CD8-positive, alpha-beta memory T cell (primary cell): ENCODE measurements around the gene IL6. TPM values are rescaled to one million over a fixed set of nuclear protein-coding genes. Genes with fewer than 3 reads are reported as not detected.
"Not testable (repeated sequence)": the region's sequence is repeated elsewhere in the genome, so short reads cannot be mapped to it uniquely, and the experiment has no call there.

Source experiments
- CTCF ChIA-PET: fragments of 350-600 bp; sonication (Branson Sonifier 250); formaldehyde crosslinking; loops from one replicate; lab custom pipeline; 2021; ENCODE audit warnings: antibody characterized with exemption; lab: Charles Lee
- POLR2A ChIA-PET: fragments of 350-600 bp; sonication (Branson Sonifier 250); formaldehyde crosslinking; loops from one replicate; lab custom pipeline; 2021; ENCODE audit warnings: antibody characterized with exemption; lab: Charles Lee
- DNase-seq, 5 donors: peaks; one replicate each; pipeline versions ENCODE4 v3.0.0 to v3.0.0-alpha.2; 2020 to 2022; ENCODE audit warnings: mixed read lengths in 1 of 5
- H3K27ac ChIP-seq: one replicate; pipeline ENCODE4 v1.7.0; 2013; ENCODE audit warnings: low read depth, mild to moderate bottlenecking, low read length, moderate library complexity
- H3K27me3 ChIP-seq: 2 replicates; pipeline ENCODE4 v1.7.0; 2013; ENCODE audit warnings: low read length, mild to moderate bottlenecking; ENCODE audit not compliant: insufficient read depth, poor library complexity, severe bottlenecking
- H3K36me3 ChIP-seq: 2 replicates; pipeline ENCODE4 v1.7.0; 2013; ENCODE audit warnings: mild to moderate bottlenecking, low read length, moderate library complexity; ENCODE audit not compliant: insufficient read depth
- H3K4me1 ChIP-seq: 2 replicates; pipeline ENCODE4 v1.7.0; 2013; ENCODE audit warnings: mild to moderate bottlenecking, low read length, moderate library complexity; ENCODE audit not compliant: insufficient read depth
- H3K4me3 ChIP-seq: 2 replicates; pipeline ENCODE4 v1.7.0; 2013; ENCODE audit warnings: mild to moderate bottlenecking, low read length
- H3K9me3 ChIP-seq: 2 replicates; pipeline ENCODE4 v1.7.0; 2013; ENCODE audit warnings: mild to moderate bottlenecking, low read length
- H3K27ac Mint-ChIP-seq, 8 donors: one replicate each; pipeline ENCODE4 v1.8.0; 2020 to 2021; ENCODE audit warnings: mixed read lengths in 8 of 8, mild to moderate bottlenecking in 6 of 8, inconsistent platforms in 3 of 8, moderate library complexity in 3 of 8
- H3K27me3 Mint-ChIP-seq, 2 donors: one replicate each; pipeline ENCODE4 v1.8.0; 2020 to 2021; ENCODE audit warnings: mixed read lengths in 2 of 2, mild to moderate bottlenecking in 1 of 2, moderate library complexity in 1 of 2
- H3K36me3 Mint-ChIP-seq, 3 donors: one replicate each; pipeline ENCODE4 v1.8.0; 2020 to 2021; ENCODE audit warnings: mixed read lengths in 3 of 3, inconsistent platforms in 1 of 3, mild to moderate bottlenecking in 1 of 3
- H3K4me1 Mint-ChIP-seq, 3 donors: one replicate each; pipeline ENCODE4 v1.8.0; 2020 to 2021; ENCODE audit warnings: mixed read lengths in 3 of 3, inconsistent platforms in 1 of 3, mild to moderate bottlenecking in 1 of 3
- H3K4me3 Mint-ChIP-seq, 7 donors: one replicate each; pipeline ENCODE4 v1.8.0; 2020 to 2021; ENCODE audit warnings: mixed read lengths in 7 of 7, mild to moderate bottlenecking in 6 of 7, moderate library complexity in 4 of 7, inconsistent platforms in 2 of 7
- H3K9me3 Mint-ChIP-seq, 5 donors: one replicate each; pipeline ENCODE4 v1.8.0; 2020 to 2022; ENCODE audit warnings: mixed read lengths in 5 of 5, mild to moderate bottlenecking in 3 of 5, moderate library complexity in 2 of 5, inconsistent platforms in 1 of 5
- polyA plus RNA-seq: library from polyadenylated mRNA; unstranded; fragments of 300-500 nt; fragmentation: Illumina TruSeq; gene quantifications from one replicate; pipeline ENCODE4 v1.2.3, GENCODE V29; 2021
- total RNA-seq, 2 experiments: library from RNA; stranded (reverse); gene quantifications; one replicate each; pipeline ENCODE4 v1.2.3, GENCODE V29; 2021

Gene IL6
- total and polyA plus RNA-seq, 3 experiments from 2014 or later, result 0.72 to 1.7 TPM; not detected in 1

- H3K27me3 Mint-ChIP-seq, result peaks cover 15 to 78% of the 10 kb centered on the region in 2 donors
- CTCF ChIA-PET, result no interaction called here
Observed at GRCh38 chr7:22759721-22760120, 32.7 kb downstream of the IL6 start.

GRCh38 chr7:22762866-22763265 is 35.9 kb downstream of the IL6 start:
- ChIA-PET POLR2A (no interaction called here), CTCF (no interaction called here)
- H3K4me3 Mint-ChIP-seq, result no peak overlapping the region
- H3K9me3 Mint-ChIP-seq, result peaks cover 0 to 8% (median 0%) of the 10 kb centered on the region in 5 donors
- DNase-seq, result no peak
- H3K27me3 Mint-ChIP-seq, result peaks cover 10 to 60% of the 10 kb centered on the region in 2 donors
- H3K27ac Mint-ChIP-seq, result no peak overlapping the region
- Histone ChIP-seq H3K4me3 (no peak overlapping the region), H3K36me3 (no peaks in the 10 kb centered on the region), H3K27ac (no peak overlapping the region), H3K4me1 (no peaks in the 10 kb centered on the region), H3K27me3 (peaks cover 5% of the 10 kb centered on the region), H3K9me3 (no peaks in the 10 kb centered on the region)
- no peaks in the 10 kb centered on the region for H3K36me3 Mint-ChIP-seq
- H3K4me1 Mint-ChIP-seq, result no peaks in the 10 kb centered on the region

More at GRCh38 chr7:22759721-22760120, 32.7 kb downstream of the IL6 start:
- no peaks in the 10 kb centered on the region for H3K9me3 ChIP-seq
- no peaks in the 10 kb centered on the region for H3K36me3 Mint-ChIP-seq
- DNase-seq, result no peak
- no peaks in the 10 kb centered on the region for H3K4me1 ChIP-seq
- H3K27ac Mint-ChIP-seq, result no peak overlapping the region
- H3K4me3 Mint-ChIP-seq, result no peak overlapping the region
- H3K36me3 ChIP-seq, result no peaks in the 10 kb centered on the region
- peaks cover 0 to 8% (median 0%) of the 10 kb centered on the region in 5 donors for H3K9me3 Mint-ChIP-seq
- H3K27ac ChIP-seq, result no peak overlapping the region
- no peaks in the 10 kb centered on the region for H3K4me1 Mint-ChIP-seq
- POLR2A ChIA-PET, result no interaction called here
- no peak overlapping the region for H3K4me3 ChIP-seq
- H3K27me3 ChIP-seq, result peaks cover 5% of the 10 kb centered on the region

- Histone ChIP-seq H3K27me3 (peaks cover 5% of the 10 kb centered on the region), H3K4me3 (no peak overlapping the region), H3K36me3 (no peaks in the 10 kb centered on the region), H3K4me1 (no peaks in the 10 kb centered on the region), H3K27ac (no peak overlapping the region), H3K9me3 (no peaks in the 10 kb centered on the region)
- ChIA-PET POLR2A (no interaction called here), CTCF (no interaction called here)
- Mint-ChIP-seq H3K4me3 (no peak overlapping the region), H3K36me3 (no peaks in the 10 kb centered on the region), H3K27ac (no peak overlapping the region), H3K4me1 (no peaks in the 10 kb centered on the region), H3K9me3 (peaks cover 0 to under 1% (median 0%) of the 10 kb centered on the region in 5 donors), H3K27me3 (peaks cover 5 to 55% of the 10 kb centered on the region in 2 donors)
- DNase-seq, result no peak
Observed at GRCh38 chr7:22765609-22766008, 38.6 kb downstream of the IL6 start.

GRCh38 chr7:22771194-22771871 is 44.3 kb downstream of the IL6 start:
- no peaks in the 10 kb centered on the region for H3K9me3 ChIP-seq
- Mint-ChIP-seq H3K4me3 (no peak overlapping the region), H3K9me3 (no peaks in the 10 kb centered on the region), H3K36me3 (no peaks in the 10 kb centered on the region), H3K27ac (no peak overlapping the region), H3K27me3 (peaks cover 8 to 53% of the 10 kb centered on the region in 2 donors), H3K4me1 (no peaks in the 10 kb centered on the region)
- no peak for DNase-seq
- CTCF ChIA-PET, result no interaction called here
- no peaks in the 10 kb centered on the region for H3K27me3 ChIP-seq
- no peak overlapping the region for H3K4me3 ChIP-seq
- POLR2A ChIA-PET, result no interaction called here
- no peak overlapping the region for H3K27ac ChIP-seq
- no peaks in the 10 kb centered on the region for H3K36me3 ChIP-seq
- no peaks in the 10 kb centered on the region for H3K4me1 ChIP-seq

- H3K36me3 ChIP-seq, result no peaks in the 10 kb centered on the region
- Mint-ChIP-seq H3K4me3 (no peak overlapping the region), H3K4me1 (no peaks in the 10 kb centered on the region), H3K27me3 (peaks cover 8 to 58% of the 10 kb centered on the region in 2 donors), H3K27ac (no peak overlapping the region), H3K36me3 (no peaks in the 10 kb centered on the region), H3K9me3 (no peaks in the 10 kb centered on the region)
- H3K4me3 ChIP-seq, result no peak overlapping the region
- H3K27ac ChIP-seq, result no peak overlapping the region
- CTCF ChIA-PET, result no interaction called here
- DNase-seq, result no peak
- no peaks in the 10 kb centered on the region for H3K27me3 ChIP-seq
- H3K4me1 ChIP-seq, result no peaks in the 10 kb centered on the region
- POLR2A ChIA-PET, result no interaction called here
- H3K9me3 ChIP-seq, result no peaks in the 10 kb centered on the region
Observed at GRCh38 chr7:22771872-22772228, 44.9 kb downstream of the IL6 start.

GRCh38 chr7:22772885-22773284 is 45.9 kb downstream of the IL6 start:
- no peaks in the 10 kb centered on the region for H3K27me3 ChIP-seq
- Mint-ChIP-seq H3K4me1 (no peaks in the 10 kb centered on the region), H3K4me3 (no peak overlapping the region), H3K27ac (no peak overlapping the region), H3K36me3 (no peaks in the 10 kb centered on the region), H3K9me3 (no peaks in the 10 kb centered on the region), H3K27me3 (peaks cover 8 to 60% of the 10 kb centered on the region in 2 donors)
- CTCF ChIA-PET, result interaction anchor here (1.4 kb wide), 1 partner anchor 9 kb away, joined by 6 read pairs; no protein-coding TSS in a partner anchor
- H3K27ac ChIP-seq, result no peak overlapping the region
- H3K4me1 ChIP-seq, result no peaks in the 10 kb centered on the region
- H3K36me3 ChIP-seq, result no peaks in the 10 kb centered on the region
- H3K9me3 ChIP-seq, result no peaks in the 10 kb centered on the region
- H3K4me3 ChIP-seq, result no peak overlapping the region
- no peak for DNase-seq
- POLR2A ChIA-PET, result no interaction called here

- Histone ChIP-seq H3K4me1 (no peaks in the 10 kb centered on the region), H3K4me3 (no peak overlapping the region), H3K27ac (no peak overlapping the region), H3K27me3 (no peaks in the 10 kb centered on the region), H3K9me3 (no peaks in the 10 kb centered on the region), H3K36me3 (no peaks in the 10 kb centered on the region)
- no peak for DNase-seq
- Mint-ChIP-seq H3K4me1 (no peaks in the 10 kb centered on the region), H3K27ac (no peak overlapping the region), H3K36me3 (no peaks in the 10 kb centered on the region), H3K27me3 (peaks cover 6 to 37% of the 10 kb centered on the region in 2 donors), H3K9me3 (no peaks in the 10 kb centered on the region), H3K4me3 (no peak overlapping the region)
- CTCF ChIA-PET, result no interaction called here
- POLR2A ChIA-PET, result no interaction called here
Observed at GRCh38 chr7:22776964-22777363, 50.0 kb downstream of the IL6 start.

- H3K4me1 ChIP-seq, H3K27ac Mint-ChIP-seq, H3K9me3 Mint-ChIP-seq, H3K36me3 ChIP-seq, H3K36me3 Mint-ChIP-seq, H3K4me1 Mint-ChIP-seq, H3K4me3 ChIP-seq, H3K9me3 ChIP-seq, H3K27me3 ChIP-seq, DNase-seq, POLR2A ChIA-PET, H3K27ac ChIP-seq, H3K4me3 Mint-ChIP-seq: not testable (repeated sequence)
- CTCF ChIA-PET, result interaction anchor here (1.0 kb wide), 1 partner anchor 220 kb away, joined by 3 read pairs; no protein-coding TSS in a partner anchor
- H3K27me3 Mint-ChIP-seq, result peaks cover 7 to 28% of the 10 kb centered on the region in 2 donors
Observed at GRCh38 chr7:22779730-22780323, 52.8 kb downstream of the IL6 start.
